K562 (cell line): Measurements from ENCODE around the gene BHLHE23.

Experiments used
- EZH2 ChIP-seq: IDR thresholded peaks from 2 replicates; pipeline ENCODE4 v1.6.1; 2012; ENCODE audit warnings: low read depth, mild to moderate bottlenecking, inconsistent platforms, low read length, borderline replicate concordance
- RBBP5 ChIP-seq: fragments of 200-600 bp; sonication (generic); IDR thresholded peaks from 2 replicates; pipeline ENCODE4 v1.6.1; 2012; ENCODE audit warnings: borderline replicate concordance, mild to moderate bottlenecking, low read length, control low read depth, inconsistent platforms; ENCODE audit not compliant: insufficient read depth, poor library complexity, severe bottlenecking
- SMC3 ChIP-seq: conservative IDR thresholded peaks from 2 replicates; pipeline ENCODE4 v1.6.1; 2011; ENCODE audit warnings: low read depth, low read length, improper control_type of control experiment; ENCODE audit not compliant: insufficient read depth
- ZEB2 ChIP-seq: fragments of 450-650 bp; IDR thresholded peaks from 2 replicates; pipeline ENCODE4 v1.6.1; 2016

DNA sequence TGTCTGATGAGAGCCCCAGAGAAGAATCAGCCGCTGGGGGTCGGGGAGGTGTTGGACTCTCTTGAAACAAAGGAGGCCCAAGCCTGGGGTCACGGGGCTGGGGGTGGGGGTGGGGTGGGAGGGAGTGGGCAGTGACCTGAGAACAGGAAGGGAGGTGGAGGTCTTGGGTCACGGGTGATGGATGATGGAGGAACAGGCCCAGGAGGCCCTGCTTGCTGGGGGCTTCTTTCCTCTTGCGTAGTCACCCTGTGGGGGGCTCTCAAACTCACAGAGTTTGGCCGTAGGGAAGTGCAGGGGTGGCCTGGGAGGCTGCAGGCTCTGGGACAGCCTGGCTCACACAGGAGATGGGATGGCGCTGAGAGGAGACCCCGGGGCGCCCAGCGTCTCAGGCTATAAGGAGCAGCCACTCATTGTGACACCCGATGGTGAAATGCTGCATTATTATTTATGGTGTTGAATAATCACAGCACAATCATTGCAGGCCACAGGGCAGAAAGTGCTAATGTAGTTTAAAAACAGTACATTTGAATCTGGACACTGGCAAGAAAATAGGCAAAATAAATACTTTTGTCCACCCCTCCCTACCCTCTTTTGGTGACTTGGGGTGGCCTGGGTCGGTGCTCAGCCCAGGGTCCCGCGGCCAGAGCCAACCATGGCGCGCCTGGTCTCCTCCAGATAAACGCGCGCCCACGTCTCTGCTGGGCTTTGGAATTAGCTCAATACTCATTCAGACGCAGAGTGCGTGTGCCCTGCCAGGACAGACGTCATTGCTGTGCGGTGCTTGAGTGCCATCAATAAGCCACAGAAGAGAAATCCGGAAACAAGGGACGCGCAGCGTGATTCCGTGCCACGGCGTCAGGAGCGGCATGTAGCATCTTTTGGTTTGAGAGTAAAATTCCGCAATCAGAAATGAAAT, 27.3 kb upstream of the BHLHE23 start:
- TF ChIP-seq ZEB2 (no peak), SMC3 (no peak), RBBP5 (no peak), EZH2 (no peak)
